HG02970 (cell line): Measurements from ENCODE around the gene ATP12A.

Source experiments
- ATAC-seq: cut with Tn5 transposase; IDR thresholded peaks from one replicate; pipeline ENCODE4 v1.9.1; 2021; ENCODE audit warnings: mild to moderate bottlenecking, moderate library complexity, moderate number of reproducible peaks; ENCODE audit not compliant: unreplicated experiment, low FRiP score

ATP12A gene

GRCh38 chr13:24759197-24759596 lies 79.0 kb downstream of the ATP12A start:
- no peak for ATAC-seq
